ENCODE results near the gene EDIL3. TPM values are rescaled to one million over a fixed set of nuclear protein-coding genes. Genes with fewer than 3 reads are reported as not detected.

EDIL3 gene
- total RNA-seq, 1 experiment from 2014 or later: 0.07 TPM

DNA sequence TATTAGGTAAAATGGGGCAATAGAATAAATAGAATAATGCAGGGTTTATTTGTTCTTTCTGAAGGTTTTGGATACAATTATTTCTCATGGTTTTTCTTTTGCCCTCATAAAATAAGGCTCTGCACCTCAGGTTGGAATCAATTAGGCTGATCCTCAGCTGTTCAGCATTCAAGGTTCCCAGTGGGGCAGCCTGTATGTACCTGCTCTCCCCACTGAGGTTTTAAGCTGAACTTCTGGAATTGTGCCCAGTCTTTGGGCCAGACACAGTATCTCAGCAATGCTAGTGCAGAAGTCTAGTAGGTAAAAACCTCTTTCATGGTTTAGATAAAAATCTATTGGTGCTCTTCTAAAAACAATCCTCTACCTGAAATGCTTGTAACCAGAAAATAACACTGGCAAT lies 98.0 kb downstream of the EDIL3 start:
- CTCF ChIA-PET: no interaction called here
- intact Hi-C loops (cut with micrococcal nuclease; ENCODE audit: unreplicated experiment): no loop called here
- DNase-seq: no peak
- H3K4me3 Mint-ChIP-seq (ENCODE audit: low read depth, unreplicated experiment): no peak overlapping the region
- TF ChIP-seq, protein P1, sequence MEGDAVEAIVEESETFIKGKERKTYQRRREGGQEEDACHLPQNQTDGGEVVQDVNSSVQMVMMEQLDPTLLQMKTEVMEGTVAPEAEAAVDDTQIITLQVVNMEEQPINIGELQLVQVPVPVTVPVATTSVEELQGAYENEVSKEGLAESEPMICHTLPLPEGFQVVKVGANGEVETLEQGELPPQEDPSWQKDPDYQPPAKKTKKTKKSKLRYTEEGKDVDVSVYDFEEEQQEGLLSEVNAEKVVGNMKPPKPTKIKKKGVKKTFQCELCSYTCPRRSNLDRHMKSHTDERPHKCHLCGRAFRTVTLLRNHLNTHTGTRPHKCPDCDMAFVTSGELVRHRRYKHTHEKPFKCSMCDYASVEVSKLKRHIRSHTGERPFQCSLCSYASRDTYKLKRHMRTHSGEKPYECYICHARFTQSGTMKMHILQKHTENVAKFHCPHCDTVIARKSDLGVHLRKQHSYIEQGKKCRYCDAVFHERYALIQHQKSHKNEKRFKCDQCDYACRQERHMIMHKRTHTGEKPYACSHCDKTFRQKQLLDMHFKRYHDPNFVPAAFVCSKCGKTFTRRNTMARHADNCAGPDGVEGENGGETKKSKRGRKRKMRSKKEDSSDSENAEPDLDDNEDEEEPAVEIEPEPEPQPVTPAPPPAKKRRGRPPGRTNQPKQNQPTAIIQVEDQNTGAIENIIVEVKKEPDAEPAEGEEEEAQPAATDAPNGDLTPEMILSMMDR (IDR thresholded peaks at IDR 0.05; ENCODE audit: unreplicated experiment): no peak
- peaks cover 32% of the 10 kb centered on the region for H3K4me1 Mint-ChIP-seq (ENCODE audit: low read depth, unreplicated experiment)
- H3K27ac Mint-ChIP-seq (ENCODE audit: unreplicated experiment): no peak overlapping the region
- H3K36me3 Mint-ChIP-seq (ENCODE audit: insufficient read depth, unreplicated experiment): no peaks in the 10 kb centered on the region
- H3K9me3 Mint-ChIP-seq (ENCODE audit: low read depth, unreplicated experiment): peaks cover 3% of the 10 kb centered on the region
- H3K27me3 Mint-ChIP-seq (ENCODE audit: unreplicated experiment): no peaks in the 10 kb centered on the region
- no TSS peak for BruUV-seq (replicated peaks)

- no peaks in the 10 kb centered on the region for H3K36me3 Mint-ChIP-seq (ENCODE audit: insufficient read depth, unreplicated experiment)
Observed at GRCh38 chr5:84285641-84286637, 98.7 kb downstream of the EDIL3 start.

DNA sequence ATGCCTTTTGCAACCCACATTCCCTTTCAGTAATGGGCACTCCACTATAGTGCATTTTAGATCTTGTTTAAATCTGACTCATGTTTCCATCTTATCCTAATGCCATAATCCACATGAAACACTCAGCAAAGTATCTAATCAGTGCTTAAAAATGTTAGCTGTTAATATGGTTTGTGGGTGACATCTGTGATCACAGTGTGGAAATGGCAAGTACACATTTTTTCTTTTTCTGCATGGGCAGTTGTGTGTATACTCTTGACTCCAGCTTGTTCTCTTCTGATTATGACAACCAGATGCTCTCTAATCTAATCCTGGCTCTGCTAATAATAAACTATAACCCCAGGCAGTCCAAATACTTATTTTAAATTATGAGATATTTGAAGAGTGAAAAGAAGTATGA lies 103.3 kb downstream of the EDIL3 start:
- BruUV-seq (replicated peaks): no TSS peak
- DNase-seq: no peak
- H3K4me3 Mint-ChIP-seq (ENCODE audit: low read depth, unreplicated experiment): no peak overlapping the region
- no peaks in the 10 kb centered on the region for H3K27me3 Mint-ChIP-seq (ENCODE audit: unreplicated experiment)
- no peaks in the 10 kb centered on the region for H3K9me3 Mint-ChIP-seq (ENCODE audit: low read depth, unreplicated experiment)
- intact Hi-C loops (cut with micrococcal nuclease; ENCODE audit: unreplicated experiment): no loop called here
- CTCF ChIA-PET: no interaction called here
- no peaks in the 10 kb centered on the region for H3K36me3 Mint-ChIP-seq (ENCODE audit: insufficient read depth, unreplicated experiment)
- H3K4me1 Mint-ChIP-seq (ENCODE audit: low read depth, unreplicated experiment): no peaks in the 10 kb centered on the region
- no peak overlapping the region for H3K27ac Mint-ChIP-seq (ENCODE audit: unreplicated experiment)
- TF ChIP-seq, protein P1 (IDR thresholded peaks at IDR 0.05; ENCODE audit: unreplicated experiment): no peak

More at GRCh38 chr5:84285641-84286637, 98.7 kb downstream of the EDIL3 start:
- no peak overlapping the region for H3K4me3 Mint-ChIP-seq (ENCODE audit: low read depth, unreplicated experiment)
- no peak for DNase-seq
- BruUV-seq (replicated peaks): no TSS peak
- H3K27ac Mint-ChIP-seq (ENCODE audit: unreplicated experiment): no peak overlapping the region
- CTCF ChIA-PET: no interaction called here
- TF ChIP-seq, protein P1 (IDR thresholded peaks at IDR 0.05; ENCODE audit: unreplicated experiment): no peak
- H3K9me3 Mint-ChIP-seq (ENCODE audit: low read depth, unreplicated experiment): peaks cover 3% of the 10 kb centered on the region
- no peaks in the 10 kb centered on the region for H3K27me3 Mint-ChIP-seq (ENCODE audit: unreplicated experiment)
- intact Hi-C loops (cut with micrococcal nuclease; ENCODE audit: unreplicated experiment): no loop called here
- peaks cover 31% of the 10 kb centered on the region for H3K4me1 Mint-ChIP-seq (ENCODE audit: low read depth, unreplicated experiment)

- TF ChIP-seq, protein P1 (IDR thresholded peaks at IDR 0.05; ENCODE audit: unreplicated experiment): no peak
- no peak for DNase-seq
- H3K4me3 Mint-ChIP-seq (ENCODE audit: low read depth, unreplicated experiment): no peak overlapping the region
- H3K4me1 Mint-ChIP-seq (ENCODE audit: low read depth, unreplicated experiment): no peaks in the 10 kb centered on the region
- no peak overlapping the region for H3K27ac Mint-ChIP-seq (ENCODE audit: unreplicated experiment)
- H3K36me3 Mint-ChIP-seq (ENCODE audit: insufficient read depth, unreplicated experiment): no peaks in the 10 kb centered on the region
- no peaks in the 10 kb centered on the region for H3K9me3 Mint-ChIP-seq (ENCODE audit: low read depth, unreplicated experiment)
- CTCF ChIA-PET: no interaction called here
- no peaks in the 10 kb centered on the region for H3K27me3 Mint-ChIP-seq (ENCODE audit: unreplicated experiment)
- BruUV-seq (replicated peaks): no TSS peak
- intact Hi-C loops (cut with micrococcal nuclease; ENCODE audit: unreplicated experiment): no loop called here
Observed at GRCh38 chr5:84279234-84279633, 105.4 kb downstream of the EDIL3 start.

Data from Calu3 (cell line).